ENCODE data around the gene UFM1. TPM values are rescaled to one million over a fixed set of nuclear protein-coding genes. Genes with fewer than 3 reads are reported as not detected.

Gene UFM1
- total and polyA plus RNA-seq, 2 of the 13 experiments (the other 11 are each of a cell fraction or from before 2014, with no cell fraction given) = 42.6 to 47.0 TPM

DNA sequence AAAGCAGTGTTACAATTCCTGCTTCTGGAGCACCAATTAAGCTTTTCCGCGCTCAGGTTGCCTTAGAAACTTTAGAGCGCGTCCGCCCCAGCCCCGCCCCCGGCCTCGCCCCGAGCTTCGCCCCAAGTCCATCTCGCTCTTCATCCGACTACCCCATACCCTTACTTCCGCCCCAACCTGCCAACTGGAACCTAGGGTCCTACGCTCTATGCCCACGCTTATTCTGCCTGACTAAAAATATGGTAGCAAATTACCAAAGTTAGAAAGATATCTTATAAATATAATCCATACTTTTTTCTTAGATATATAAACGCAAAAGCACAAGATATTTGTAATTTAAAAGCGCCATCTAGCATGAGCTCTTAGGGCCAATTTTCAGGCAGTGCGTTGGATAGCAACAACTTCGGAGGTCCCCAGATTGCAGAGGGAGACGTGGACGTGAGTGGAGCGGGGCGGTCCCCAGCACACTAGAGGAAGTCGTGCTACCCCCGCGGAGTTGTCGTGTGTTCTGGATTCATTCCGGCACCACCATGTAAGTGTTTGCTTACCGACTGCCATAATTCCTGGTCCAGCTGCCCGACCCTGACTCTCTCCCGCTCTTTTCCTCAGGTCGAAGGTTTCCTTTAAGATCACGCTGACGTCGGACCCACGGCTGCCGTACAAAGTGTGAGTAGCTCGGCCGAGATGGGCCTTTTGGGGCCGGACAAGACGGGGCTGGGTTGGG is at the start of gene UFM1 (continued):
- TF ChIP-seq, protein P1, sequence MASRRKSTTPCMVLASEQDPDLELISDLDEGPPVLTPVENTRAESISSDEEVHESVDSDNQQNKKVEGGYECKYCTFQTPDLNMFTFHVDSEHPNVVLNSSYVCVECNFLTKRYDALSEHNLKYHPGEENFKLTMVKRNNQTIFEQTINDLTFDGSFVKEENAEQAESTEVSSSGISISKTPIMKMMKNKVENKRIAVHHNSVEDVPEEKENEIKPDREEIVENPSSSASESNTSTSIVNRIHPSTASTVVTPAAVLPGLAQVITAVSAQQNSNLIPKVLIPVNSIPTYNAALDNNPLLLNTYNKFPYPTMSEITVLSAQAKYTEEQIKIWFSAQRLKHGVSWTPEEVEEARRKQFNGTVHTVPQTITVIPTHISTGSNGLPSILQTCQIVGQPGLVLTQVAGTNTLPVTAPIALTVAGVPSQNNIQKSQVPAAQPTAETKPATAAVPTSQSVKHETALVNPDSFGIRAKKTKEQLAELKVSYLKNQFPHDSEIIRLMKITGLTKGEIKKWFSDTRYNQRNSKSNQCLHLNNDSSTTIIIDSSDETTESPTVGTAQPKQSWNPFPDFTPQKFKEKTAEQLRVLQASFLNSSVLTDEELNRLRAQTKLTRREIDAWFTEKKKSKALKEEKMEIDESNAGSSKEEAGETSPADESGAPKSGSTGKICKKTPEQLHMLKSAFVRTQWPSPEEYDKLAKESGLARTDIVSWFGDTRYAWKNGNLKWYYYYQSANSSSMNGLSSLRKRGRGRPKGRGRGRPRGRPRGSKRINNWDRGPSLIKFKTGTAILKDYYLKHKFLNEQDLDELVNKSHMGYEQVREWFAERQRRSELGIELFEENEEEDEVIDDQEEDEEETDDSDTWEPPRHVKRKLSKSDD (CRISPR knock-in tag; IDR thresholded peaks at IDR 0.05; ENCODE audit: low read depth) = no peak
- no peak for TF ChIP-seq ZNF652 (CRISPR knock-in tag; IDR thresholded peaks at IDR 0.05; ENCODE audit: borderline replicate concordance, low read depth)
- TF ChIP-seq PAF1 (CRISPR knock-in tag; IDR thresholded peaks at IDR 0.05) = no peak
- TF ChIP-seq ZKSCAN1 (IDR thresholded peaks at IDR 0.05; ENCODE audit: low read length) = no peak
- no peak for TF ChIP-seq HIVEP1 (CRISPR knock-in tag; IDR thresholded peaks at IDR 0.05)
- peak; percentile 45 for TF ChIP-seq ELF3 (CRISPR knock-in tag; IDR thresholded peaks at IDR 0.05)
- TF ChIP-seq SAP130 (CRISPR knock-in tag; IDR thresholded peaks at IDR 0.05; ENCODE audit: low read depth) = peak; percentile 82
- TF ChIP-seq HNF4G (IDR thresholded peaks at IDR 0.05; ENCODE audit: borderline replicate concordance, low read depth, low read length) = no peak
- no peak for TF ChIP-seq HNF4G (CRISPR knock-in tag; IDR thresholded peaks at IDR 0.05; ENCODE audit: borderline replicate concordance, low read depth)
- TF ChIP-seq HOXA7 (CRISPR knock-in tag; IDR thresholded peaks at IDR 0.05) = no peak
- no peak for TF ChIP-seq ZNF431 (CRISPR knock-in tag; IDR thresholded peaks at IDR 0.05; ENCODE audit: borderline replicate concordance, low read depth)
- no peak for TF ChIP-seq ZSCAN31 (CRISPR knock-in tag; IDR thresholded peaks at IDR 0.05; ENCODE audit: low read depth)
- TF ChIP-seq JUN (CRISPR knock-in tag; IDR thresholded peaks at IDR 0.05) = no peak
- TF ChIP-seq TRIM24 (CRISPR knock-in tag; IDR thresholded peaks at IDR 0.05) = no peak
- TF ChIP-seq ZFP36L2 (CRISPR knock-in tag; IDR thresholded peaks at IDR 0.05) = no peak
- TF ChIP-seq TAF1 (CRISPR knock-in tag; IDR thresholded peaks at IDR 0.05) = peak; percentile 72
- no peak for TF ChIP-seq ZNF788 (CRISPR knock-in tag; IDR thresholded peaks at IDR 0.05; ENCODE audit: borderline replicate concordance)
- TF ChIP-seq, protein P2, sequence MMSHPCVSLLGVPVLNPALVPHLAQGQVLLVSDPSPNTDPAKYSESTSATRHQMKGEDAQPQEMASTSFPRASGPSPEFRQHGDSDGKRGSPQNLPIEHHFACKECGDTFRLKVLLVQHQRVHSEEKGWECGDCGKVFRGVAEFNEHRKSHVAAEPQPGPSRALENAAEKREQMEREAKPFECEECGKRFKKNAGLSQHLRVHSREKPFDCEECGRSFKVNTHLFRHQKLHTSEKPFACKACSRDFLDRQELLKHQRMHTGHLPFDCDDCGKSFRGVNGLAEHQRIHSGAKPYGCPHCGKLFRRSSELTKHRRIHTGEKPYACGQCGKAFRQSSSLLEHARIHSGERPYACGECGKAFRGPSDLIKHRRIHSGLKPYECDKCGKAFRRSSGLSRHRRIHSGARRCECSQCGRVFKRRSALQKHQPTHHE (CRISPR knock-in tag; IDR thresholded peaks at IDR 0.05; ENCODE audit: borderline replicate concordance) = no peak
- TF ChIP-seq ELF1 (CRISPR knock-in tag; IDR thresholded peaks at IDR 0.05) = peak; percentile 82
- no peak for TF ChIP-seq ZNF383 (CRISPR knock-in tag; IDR thresholded peaks at IDR 0.05; ENCODE audit: borderline replicate concordance)
- peak; percentile 99 for TF ChIP-seq ZNF335 (CRISPR knock-in tag; IDR thresholded peaks at IDR 0.05)
- no peak for TF ChIP-seq ARNT (IDR thresholded peaks at IDR 0.05)
- no peak for TF ChIP-seq ZNF703 (CRISPR knock-in tag; IDR thresholded peaks at IDR 0.05; ENCODE audit: borderline replicate concordance)
- TF ChIP-seq ZNF230 (CRISPR knock-in tag; IDR thresholded peaks at IDR 0.05) = no peak
- TF ChIP-seq, protein P3, sequence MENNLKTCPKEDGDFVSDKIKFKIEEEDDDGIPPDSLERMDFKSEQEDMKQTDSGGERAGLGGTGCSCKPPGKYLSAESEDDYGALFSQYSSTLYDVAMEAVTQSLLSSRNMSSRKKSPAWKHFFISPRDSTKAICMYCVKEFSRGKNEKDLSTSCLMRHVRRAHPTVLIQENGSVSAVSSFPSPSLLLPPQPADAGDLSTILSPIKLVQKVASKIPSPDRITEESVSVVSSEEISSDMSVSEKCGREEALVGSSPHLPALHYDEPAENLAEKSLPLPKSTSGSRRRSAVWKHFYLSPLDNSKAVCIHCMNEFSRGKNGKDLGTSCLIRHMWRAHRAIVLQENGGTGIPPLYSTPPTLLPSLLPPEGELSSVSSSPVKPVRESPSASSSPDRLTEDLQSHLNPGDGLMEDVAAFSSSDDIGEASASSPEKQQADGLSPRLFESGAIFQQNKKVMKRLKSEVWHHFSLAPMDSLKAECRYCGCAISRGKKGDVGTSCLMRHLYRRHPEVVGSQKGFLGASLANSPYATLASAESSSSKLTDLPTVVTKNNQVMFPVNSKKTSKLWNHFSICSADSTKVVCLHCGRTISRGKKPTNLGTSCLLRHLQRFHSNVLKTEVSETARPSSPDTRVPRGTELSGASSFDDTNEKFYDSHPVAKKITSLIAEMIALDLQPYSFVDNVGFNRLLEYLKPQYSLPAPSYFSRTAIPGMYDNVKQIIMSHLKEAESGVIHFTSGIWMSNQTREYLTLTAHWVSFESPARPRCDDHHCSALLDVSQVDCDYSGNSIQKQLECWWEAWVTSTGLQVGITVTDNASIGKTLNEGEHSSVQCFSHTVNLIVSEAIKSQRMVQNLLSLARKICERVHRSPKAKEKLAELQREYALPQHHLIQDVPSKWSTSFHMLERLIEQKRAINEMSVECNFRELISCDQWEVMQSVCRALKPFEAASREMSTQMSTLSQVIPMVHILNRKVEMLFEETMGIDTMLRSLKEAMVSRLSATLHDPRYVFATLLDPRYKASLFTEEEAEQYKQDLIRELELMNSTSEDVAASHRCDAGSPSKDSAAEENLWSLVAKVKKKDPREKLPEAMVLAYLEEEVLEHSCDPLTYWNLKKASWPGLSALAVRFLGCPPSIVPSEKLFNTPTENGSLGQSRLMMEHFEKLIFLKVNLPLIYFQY (CRISPR knock-in tag; IDR thresholded peaks at IDR 0.05; ENCODE audit: borderline replicate concordance) = no peak

All from HepG2 (cell line).